Fibroblast of the aortic adventitia (primary cell): ENCODE results near the gene TAF1C. TPM values are rescaled to one million over a fixed set of nuclear protein-coding genes. Genes with fewer than 3 reads are reported as not detected.
A peak's percentile ranks its signal among the peaks of the same experiment; 100 is the strongest.

ENCODE experiments used
- DNase-seq: peaks from one replicate; pipeline ENCODE4 v3.0.0-alpha.2; 2010; ENCODE audit warnings: low read depth
- H3K4me3 ChIP-seq: 2 replicates; pipeline ENCODE4 v1.5.1; 2011; ENCODE audit warnings: low read depth, mild to moderate bottlenecking, control low read depth, low read length, moderate library complexity
- total RNA-seq: library from RNA; depleted of rRNA; stranded (reverse); fragments of >200 nt; gene quantifications from 2 replicates; pipeline ENCODE4 v1.2.3, GENCODE V29; 2012; ENCODE audit warnings: low replicate concordance
- TF ChIP-seq, protein P1 (sequence below): IDR thresholded peaks from 2 replicates; pipeline ENCODE4 v1.5.1; 2011; ENCODE audit warnings: mild to moderate bottlenecking, low read length, control low read depth, inconsistent platforms; ENCODE audit not compliant: insufficient read depth

The TAF1C gene
- total RNA-seq = 19.4 and 20.6 TPM in 2 replicates

DNA sequence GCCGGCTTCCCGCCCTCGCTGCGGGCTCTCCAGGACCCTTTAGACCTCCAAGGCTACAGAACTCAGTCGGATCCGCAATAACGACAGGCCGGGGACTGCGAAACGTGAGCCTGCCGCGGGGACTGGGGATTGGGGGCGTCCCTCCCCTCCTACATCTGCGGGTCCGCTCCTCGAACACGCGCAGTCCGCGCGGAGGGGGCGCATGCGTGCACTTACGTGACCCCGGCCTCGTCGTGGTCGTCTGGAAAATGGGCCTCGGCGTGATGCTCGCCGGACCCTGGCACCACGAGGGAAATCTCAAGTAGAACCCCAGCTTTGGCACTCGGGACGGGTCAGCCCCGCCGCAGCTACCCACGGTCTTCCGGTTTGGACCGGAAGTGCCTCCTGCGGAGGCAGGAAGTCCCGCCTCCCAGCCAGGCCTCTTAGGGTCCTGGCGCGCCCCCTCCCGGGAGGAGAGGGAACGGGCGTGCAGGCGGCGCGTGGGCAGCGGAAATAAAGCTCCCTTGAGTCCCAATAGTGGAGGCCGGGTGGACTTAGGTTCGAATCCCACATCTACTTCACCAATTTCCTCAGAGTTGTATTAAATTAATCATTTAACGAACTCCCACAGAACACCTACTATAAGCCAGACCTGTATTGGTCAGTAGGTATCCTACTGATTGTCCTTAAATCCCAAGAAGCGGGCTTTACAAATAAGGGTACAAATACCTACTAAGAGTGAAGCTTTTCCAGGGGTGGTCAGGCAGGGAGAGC, at the start of gene TAF1C:
TSS of gene TAF1C (minus strand) at position 373 of the 753 bp plus-strand sequence. CDS start 2,069 bp downstream, outside the sequence.
- DNase-seq = peak; percentile 95
- peak within 1 kb of the TSS; percentile 98 for H3K4me3 ChIP-seq
- TF ChIP-seq, protein P1, sequence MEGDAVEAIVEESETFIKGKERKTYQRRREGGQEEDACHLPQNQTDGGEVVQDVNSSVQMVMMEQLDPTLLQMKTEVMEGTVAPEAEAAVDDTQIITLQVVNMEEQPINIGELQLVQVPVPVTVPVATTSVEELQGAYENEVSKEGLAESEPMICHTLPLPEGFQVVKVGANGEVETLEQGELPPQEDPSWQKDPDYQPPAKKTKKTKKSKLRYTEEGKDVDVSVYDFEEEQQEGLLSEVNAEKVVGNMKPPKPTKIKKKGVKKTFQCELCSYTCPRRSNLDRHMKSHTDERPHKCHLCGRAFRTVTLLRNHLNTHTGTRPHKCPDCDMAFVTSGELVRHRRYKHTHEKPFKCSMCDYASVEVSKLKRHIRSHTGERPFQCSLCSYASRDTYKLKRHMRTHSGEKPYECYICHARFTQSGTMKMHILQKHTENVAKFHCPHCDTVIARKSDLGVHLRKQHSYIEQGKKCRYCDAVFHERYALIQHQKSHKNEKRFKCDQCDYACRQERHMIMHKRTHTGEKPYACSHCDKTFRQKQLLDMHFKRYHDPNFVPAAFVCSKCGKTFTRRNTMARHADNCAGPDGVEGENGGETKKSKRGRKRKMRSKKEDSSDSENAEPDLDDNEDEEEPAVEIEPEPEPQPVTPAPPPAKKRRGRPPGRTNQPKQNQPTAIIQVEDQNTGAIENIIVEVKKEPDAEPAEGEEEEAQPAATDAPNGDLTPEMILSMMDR = peak; percentile 98

DNA sequence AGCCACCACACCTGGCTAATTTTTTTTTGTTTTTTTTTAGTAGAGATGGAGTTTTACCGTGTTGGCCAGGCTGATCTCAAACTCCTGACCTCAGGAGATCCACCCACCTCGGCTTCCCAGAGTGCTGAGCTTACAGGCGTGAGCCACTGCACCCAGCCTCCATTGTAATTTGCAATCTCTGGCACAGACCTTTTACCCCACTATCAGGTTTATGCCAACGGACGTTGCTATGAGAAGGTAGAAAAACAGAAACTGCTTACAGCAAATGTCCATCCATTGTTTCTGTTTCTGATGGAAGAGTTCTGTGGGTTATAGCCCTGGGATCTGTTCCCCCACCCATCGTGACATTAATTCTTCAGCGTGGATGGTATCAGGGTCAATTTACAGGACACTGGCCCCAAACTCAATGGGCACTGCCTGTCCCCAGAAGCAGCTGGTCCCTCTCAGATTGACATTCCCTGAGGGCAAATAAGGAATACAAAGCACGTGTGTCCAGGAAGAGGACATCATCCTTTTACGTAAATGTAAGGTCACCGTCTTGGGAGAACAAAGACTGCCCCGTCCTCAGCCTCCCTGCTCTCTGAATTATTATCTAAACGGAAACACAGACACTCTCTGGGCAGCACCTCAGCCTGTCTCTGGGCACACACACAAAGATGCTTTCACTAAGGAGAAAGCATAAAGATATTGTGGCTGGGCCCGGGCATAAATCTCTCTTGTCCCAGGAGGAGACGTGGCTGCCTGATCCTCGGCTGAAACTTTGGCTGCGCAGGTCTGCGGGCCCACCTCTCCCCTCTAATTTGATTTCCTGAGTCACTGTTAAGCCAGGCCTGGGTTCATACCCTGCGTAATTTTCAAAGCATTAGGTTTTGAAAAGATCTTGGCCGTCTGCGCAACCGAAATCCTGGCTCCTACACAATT, 47.7 kb upstream of the TAF1C start:
- peak; percentile 34 for DNase-seq
- TF ChIP-seq, protein P1 = no peak
- no peak overlapping the region for H3K4me3 ChIP-seq

GRCh38 chr16:84233748-84234147, 46.9 kb upstream of the TAF1C start:
- DNase-seq = no peak
- TF ChIP-seq, protein P1 = no peak

DNA sequence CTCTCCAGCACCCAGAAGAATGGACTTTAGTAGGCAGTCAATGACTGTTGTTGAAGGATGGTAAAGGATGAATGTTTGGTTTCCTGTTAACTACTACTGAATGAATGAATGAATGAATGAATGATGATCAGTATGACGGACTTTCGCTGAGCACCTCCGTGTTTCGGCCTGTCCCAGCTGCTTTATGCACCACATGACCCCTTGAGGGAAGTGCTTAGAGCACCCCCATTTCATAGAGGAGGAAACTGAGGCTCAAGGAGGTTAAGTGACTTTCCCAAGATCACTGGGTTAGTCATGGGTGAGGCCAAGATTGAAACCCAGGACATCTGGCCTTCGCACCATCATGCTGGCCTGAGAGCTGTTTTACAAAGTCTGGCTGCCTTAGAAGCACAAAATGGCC, 46.1 kb upstream of the TAF1C start:
- H3K4me3 ChIP-seq = no peak overlapping the region
- TF ChIP-seq, protein P1 = no peak
- DNase-seq = no peak

More at GRCh38 chr16:84233748-84234147, 46.9 kb upstream of the TAF1C start:
- H3K4me3 ChIP-seq = no peak overlapping the region

DNA sequence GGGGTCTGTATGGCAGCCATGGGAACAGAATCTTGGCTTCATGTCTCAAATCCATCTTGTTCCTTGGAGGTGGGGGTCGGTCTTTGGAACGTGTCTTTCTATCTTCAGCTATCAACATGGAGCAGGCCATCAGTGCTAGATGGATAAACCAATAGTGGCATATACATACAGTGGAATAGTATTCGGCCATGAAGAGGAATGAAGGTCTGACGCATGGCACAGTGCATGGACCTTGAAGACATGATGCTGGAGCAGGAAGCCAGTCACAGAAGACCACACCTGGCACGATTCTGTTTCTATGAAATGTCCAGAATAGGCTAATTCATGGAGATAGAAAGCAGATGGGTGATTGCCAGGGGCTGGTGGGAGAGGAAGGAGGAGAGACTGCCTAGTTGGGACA, 45.2 kb upstream of the TAF1C start:
- H3K4me3 ChIP-seq = no peak overlapping the region
- TF ChIP-seq, protein P1 = no peak
- no peak for DNase-seq

- H3K4me3 ChIP-seq = no peak overlapping the region
- no peak for DNase-seq
- TF ChIP-seq, protein P1 = no peak
These were observed 42.6 kb upstream of the TAF1C start for GRCh38 chr16:84229471-84229870.
